ENCODE data around the gene ZNF441.

GRCh38 chr19:11736696-11737095 lies 30.1 kb upstream of the ZNF441 start:
- no peak for TF ChIP-seq POLR2AphosphoS5 (IDR thresholded peaks at IDR 0.05; ENCODE audit: low read depth, low read length)
- no peak for TF ChIP-seq POLR2A (IDR thresholded peaks at IDR 0.05; ENCODE audit: low read depth, low read length)
- no peak for TF ChIP-seq TAF1 (IDR thresholded peaks at IDR 0.05; ENCODE audit: borderline replicate concordance, low read depth, low read length)
